IPS-NIHi7 (cell line): ENCODE results near the gene KIAA0408.
"Not testable (repeated sequence)": the region's sequence is repeated elsewhere in the genome, so short reads cannot be mapped to it uniquely, and the experiment has no call there.

ENCODE experiments used
- DNase-seq: peaks from one replicate; pipeline ENCODE4 v3.0.0; 2012; ENCODE audit warnings: mixed read lengths; ENCODE audit errors: extremely low spot score

Gene KIAA0408

DNA sequence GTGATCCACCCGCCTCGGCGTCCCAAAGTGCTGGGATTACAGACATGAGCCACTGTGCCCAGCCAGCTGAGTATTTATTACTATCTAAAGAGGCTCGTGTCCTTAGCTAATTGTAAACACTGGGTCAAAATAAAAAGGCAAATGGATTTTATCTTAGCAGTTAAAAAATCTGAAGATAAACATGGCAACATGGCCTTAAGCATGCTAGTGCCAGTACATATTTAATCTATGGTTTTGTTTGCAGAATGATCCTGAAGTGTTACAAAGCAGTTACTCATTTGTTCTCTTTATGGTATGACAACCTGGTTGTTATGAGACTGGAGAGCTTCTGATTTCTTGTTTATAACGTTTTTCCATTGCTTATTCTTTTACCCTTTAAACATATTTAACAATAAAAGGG is 3.9 kb upstream of the KIAA0408 start:
- no peak for DNase-seq

- DNase-seq = no peak
These were observed 3.2 kb upstream of the KIAA0408 start for GRCh38 chr6:127462376-127462775.

DNA sequence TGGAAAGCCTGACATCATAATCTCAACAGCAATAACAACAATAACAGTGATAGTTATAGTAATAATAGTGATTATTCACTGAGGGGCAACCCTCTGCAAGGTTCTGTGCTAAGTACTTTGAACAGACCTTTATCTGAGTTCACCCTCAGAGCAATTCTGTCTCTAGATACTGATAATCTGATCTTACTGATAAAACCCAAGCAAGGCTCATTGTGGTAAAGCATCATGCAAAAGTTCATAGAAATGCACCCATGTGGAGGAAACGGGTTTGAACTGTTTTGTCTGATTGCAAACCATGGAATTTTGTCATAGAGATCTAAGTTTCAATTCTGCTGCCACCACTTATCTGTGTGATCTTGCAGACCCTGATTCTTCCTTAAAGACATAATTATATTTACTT is 1.3 kb upstream of the KIAA0408 start:
- no peak for DNase-seq

- DNase-seq = no peak
These were observed 372 bp downstream of the KIAA0408 start for GRCh38 chr6:127458817-127459216.

GRCh38 chr6:127458222-127458621 is 967 bp downstream of the KIAA0408 start:
- no peak for DNase-seq

DNA sequence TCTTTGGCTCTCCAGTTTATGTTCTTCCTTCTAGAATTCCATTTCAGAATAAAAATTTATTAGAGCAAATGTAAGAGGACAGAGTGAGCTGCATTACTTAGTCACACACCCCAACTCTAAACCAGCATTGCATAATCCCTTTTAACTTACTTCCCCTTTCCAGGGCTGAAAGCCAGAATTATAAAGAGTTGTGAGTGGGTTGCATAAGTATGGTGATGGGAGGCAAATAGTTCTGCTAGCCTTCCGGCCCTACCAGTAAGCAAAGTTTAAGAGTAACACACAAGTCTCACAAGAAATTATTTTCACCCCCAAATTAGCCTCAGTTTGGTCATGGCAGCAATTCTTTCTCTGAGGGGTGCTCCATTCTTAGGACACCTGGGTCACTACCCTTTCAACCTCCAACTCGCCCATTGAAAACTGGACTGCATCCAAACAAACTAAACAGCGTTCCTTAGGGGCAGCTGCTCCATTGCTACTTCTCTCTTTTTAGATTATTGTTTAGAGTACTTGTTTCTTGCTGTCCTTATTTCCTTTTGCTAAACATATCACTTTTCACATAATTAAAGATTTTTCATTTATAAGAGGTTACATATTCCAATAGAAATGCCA is 1.6 kb downstream of the KIAA0408 start:
- DNase-seq = no peak

DNA sequence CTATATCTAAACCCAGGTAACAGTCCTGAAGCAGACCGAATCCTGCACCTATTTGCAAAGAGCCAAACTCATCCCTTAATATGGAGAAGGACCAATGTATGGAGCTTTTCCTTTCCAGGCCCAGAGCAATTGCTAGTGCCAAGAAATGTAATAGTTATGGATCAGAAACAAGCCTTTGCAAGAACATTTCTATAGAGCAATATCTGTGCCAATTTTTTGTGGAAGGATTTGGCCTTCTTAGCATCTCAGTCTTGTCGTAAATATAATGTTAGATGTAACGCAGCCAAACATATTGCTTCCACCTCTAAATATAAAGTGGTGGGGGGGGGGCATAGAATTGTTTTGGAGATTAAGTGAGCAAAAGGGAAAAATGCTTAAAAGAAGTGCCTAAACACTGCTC is 2.7 kb downstream of the KIAA0408 start:
- DNase-seq = no peak

DNA sequence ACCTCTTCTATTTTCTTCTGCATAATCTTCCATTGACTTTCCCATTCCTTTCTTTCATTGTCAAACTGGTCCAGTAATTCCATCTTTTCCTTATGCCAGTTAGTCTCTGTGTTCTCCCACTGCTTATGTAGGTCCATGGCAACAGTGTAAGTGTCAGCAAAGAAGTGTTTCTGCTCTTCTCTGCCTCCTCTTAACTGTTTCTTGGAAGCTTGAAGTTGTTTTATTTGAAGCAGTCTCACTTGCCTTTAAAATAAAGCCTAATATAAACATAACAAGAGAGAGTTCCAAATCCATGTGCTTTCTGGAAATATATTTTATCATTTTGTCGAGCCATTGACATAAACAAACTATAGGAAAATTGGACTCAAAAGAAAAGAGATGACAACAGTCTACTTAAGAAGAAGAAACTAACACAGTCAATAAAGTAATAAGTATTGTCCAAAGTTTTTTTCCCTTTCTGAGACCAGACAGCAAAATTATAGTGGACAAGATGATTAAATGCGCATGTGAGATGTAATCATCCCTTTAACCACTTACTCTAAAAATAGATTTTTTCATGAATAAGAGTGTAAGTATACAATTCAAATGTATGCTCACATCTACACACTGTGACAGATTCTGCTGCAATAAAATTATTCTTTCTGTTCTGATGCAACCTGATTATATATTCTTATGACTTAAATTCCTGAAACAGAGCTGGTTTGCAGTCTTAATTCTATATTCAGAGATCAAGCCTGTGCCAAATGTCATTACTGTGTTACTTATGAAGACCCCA is 5.2 kb downstream of the KIAA0408 start:
- DNase-seq = no peak

- DNase-seq = no peak
These were observed 6.4 kb downstream of the KIAA0408 start for GRCh38 chr6:127452803-127453202.

- DNase-seq = no peak
These were observed 7.8 kb downstream of the KIAA0408 start for GRCh38 chr6:127451388-127451787.

DNA sequence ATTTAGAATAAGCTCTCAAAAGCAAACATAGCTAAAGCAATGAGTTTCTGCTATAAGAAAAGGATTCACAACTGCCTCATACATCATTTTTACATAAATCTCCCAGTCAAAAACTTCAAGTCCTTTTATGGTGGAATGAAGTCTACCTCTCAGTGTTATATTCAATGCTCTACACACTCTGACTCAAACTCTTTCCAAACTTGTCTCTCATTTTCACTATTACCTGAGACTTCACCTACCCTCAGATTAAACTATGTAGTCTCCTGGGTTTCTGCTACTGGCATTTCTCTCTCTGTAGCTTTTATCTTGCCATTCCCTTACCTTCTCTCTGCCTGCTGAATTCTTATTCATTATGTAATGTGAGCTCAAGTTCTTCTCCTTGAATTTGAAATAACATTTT is 11.4 kb downstream of the KIAA0408 start:
- DNase-seq = no peak

DNA sequence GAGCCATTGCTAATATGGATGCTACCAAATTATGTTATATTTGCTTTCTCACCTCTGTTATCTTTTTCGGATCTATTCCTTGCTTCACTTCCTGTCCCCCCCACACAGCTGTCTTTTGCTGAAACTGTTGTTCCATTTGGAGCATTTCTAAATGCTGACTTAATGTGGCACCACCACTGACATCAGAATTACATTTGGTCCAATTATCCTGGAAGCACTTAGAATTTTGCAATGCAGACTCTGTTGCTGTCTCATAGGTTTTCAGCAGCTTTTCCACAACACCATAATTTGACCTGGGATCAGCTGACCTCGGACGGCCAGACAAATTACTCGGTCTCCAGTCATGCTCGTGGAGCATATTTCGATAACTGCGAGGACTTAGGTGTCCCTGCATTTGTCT is 12.8 kb downstream of the KIAA0408 start:
- DNase-seq = no peak

GRCh38 chr6:127441881-127442280 is 17.3 kb downstream of the KIAA0408 start:
- DNase-seq = no peak

GRCh38 chr6:127439718-127440117 is 19.5 kb downstream of the KIAA0408 start:
- DNase-seq = no peak

- no peak for DNase-seq
These were observed 22.5 kb downstream of the KIAA0408 start for GRCh38 chr6:127436578-127437110.

DNA sequence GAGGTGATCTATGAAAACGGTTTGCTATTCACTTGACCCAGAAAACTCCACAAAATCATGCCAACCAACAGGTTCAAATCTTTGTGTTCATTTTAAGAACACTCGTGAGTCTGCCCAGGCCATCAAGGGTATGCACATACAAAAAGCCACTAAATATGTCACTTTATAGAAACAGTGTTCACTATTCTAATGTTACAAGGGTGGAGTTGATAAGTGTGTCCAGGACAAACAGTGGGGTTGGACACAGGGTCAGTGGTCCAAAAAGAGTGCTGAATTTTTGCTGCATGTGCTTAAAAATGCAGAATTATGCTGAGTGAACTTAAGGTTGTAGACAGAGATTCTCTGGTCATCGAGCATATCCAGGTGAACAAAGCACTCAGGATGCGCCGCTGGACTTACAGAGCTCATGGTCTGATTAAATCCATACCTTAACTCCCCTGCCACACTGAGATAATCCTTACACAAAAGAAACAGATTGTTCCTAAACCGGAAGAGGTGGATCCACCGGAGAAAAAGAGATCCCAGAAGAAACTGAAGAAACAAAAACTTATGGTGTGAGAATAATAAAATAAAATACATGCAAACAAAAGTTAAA is 23.5 kb downstream of the KIAA0408 start:
- no peak for DNase-seq

GRCh38 chr6:127434651-127435050 is 24.5 kb downstream of the KIAA0408 start:
- DNase-seq = no peak

DNA sequence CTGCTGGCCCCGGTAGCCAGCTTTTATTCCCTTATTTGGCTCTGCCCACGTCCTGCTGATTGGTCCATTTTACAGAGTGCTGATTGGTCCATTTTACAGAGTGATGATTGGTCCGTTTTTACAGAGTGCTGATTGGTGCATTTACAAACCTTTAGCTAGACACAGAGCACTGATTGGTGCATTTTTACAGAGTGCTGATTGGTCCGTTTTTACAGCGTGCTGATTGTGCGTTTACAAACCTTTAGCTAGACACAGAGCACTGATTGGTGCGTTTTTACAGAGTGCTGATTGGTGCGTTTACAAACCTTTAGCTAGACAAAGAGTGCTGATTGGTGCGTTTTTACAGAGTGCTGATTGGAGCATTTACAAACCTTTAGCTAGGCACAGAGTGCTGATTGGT is 30.6 kb downstream of the KIAA0408 start:
- not testable (repeated sequence) for DNase-seq

DNA sequence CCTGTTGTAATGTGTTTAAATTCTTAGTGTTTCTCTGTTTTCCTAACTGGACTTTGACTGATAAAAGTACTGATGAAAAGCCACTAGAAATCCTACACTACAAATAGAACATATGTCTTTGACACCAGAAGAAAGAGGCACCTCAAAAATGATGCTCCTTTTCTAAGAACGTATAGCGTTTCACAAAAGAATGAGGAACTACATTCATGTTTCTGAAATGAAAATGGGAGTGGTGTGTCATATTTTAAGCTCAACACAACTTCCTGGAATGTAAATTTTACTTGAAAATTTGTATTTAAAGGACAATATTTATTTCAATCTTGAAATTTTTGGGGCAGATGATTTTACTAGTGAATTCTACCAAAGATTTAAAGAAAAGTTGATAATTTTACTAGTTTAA is 35.3 kb downstream of the KIAA0408 start:
- no peak for DNase-seq

- not testable (repeated sequence) for DNase-seq
These were observed 38.0 kb downstream of the KIAA0408 start for GRCh38 chr6:127421164-127421563.

DNA sequence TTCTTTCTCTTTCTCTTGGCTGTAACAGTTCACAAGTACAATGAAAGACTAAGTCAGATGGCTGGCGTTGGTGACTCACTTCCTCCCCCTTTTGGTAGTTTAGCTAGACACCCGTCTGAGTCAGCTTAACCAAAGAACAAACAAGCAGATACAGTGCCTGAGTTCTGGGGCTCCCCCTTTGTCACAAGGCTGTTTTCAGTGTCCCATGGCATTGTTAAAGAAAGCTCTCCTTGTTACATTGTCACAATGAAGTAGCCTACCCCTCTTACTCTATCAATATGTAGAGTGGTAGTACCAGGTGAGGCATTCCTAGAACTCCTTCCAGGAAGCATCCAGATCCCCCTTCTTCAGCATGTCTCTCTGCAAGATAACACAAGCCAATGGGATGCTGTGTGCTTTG is 38.6 kb downstream of the KIAA0408 start:
- DNase-seq = peak; percentile 76

DNA sequence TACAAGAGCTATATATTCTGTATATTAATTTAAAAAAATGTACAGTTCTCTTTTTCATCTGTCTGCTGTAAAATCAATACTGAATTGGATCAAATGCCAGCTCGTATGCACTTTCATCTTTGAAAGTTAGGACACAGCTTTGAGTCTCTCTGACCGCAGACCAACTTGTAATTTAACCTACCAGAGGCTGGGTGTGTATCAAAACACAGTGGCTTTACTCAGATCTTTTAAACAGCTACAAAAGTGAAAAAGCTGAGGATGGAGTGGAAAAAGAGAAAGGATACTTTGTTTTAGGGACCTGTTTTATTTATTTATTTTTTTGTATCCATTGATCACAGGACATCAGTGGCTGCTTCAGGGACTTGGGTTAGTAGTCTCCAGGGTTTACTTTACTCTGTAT is 44.1 kb downstream of the KIAA0408 start:
- no peak for DNase-seq

- not testable (repeated sequence) for DNase-seq
These were observed 46.1 kb downstream of the KIAA0408 start for GRCh38 chr6:127413123-127413522.
